Chondrocyte (in vitro differentiated cells): ENCODE data around the gene ICA1. TPM values are rescaled to one million over a fixed set of nuclear protein-coding genes. Genes with fewer than 3 reads are reported as not detected.

Experiments
- DNase-seq: peaks from one replicate; pipeline ENCODE4 v3.0.0; 2021; ENCODE audit warnings: mixed read lengths, low spot score
- H3K27ac Mint-ChIP-seq: one replicate; pipeline ENCODE4 v1.8.0; 2021; ENCODE audit warnings: mild to moderate bottlenecking, moderate library complexity, mixed read lengths; ENCODE audit not compliant: unreplicated experiment
- H3K27me3 Mint-ChIP-seq: 2 replicates; pipeline ENCODE4 v1.8.0; 2021; ENCODE audit warnings: low read depth, mixed read lengths
- H3K36me3 Mint-ChIP-seq: 2 replicates; pipeline ENCODE4 v1.8.0; 2021; ENCODE audit warnings: low read depth, mixed read lengths
- H3K4me1 Mint-ChIP-seq: 2 replicates; pipeline ENCODE4 v1.8.0; 2021; ENCODE audit warnings: low read depth, mild to moderate bottlenecking, mixed read lengths
- H3K4me3 Mint-ChIP-seq: one replicate; pipeline ENCODE4 v1.8.0; 2021; ENCODE audit warnings: mild to moderate bottlenecking, moderate library complexity, mixed read lengths; ENCODE audit not compliant: unreplicated experiment
- H3K9me3 Mint-ChIP-seq: 2 replicates; pipeline ENCODE4 v1.8.0; 2021; ENCODE audit warnings: low read depth, mixed read lengths
- CTCF ChIP-seq: fragments of 200-600 bp; sonication (generic); IDR thresholded peaks from 2 replicates; pipeline ENCODE4 v1.5.0; 2021; ENCODE audit warnings: antibody characterized with exemption, mild to moderate bottlenecking, moderate library complexity
- total RNA-seq: library from RNA; stranded (reverse); gene quantifications from 3 replicates; pipeline ENCODE4 v1.2.1, GENCODE V29; 2021

ICA1 gene
- total RNA-seq, 1 donor from 2014 or later: 5.0 TPM

- Mint-ChIP-seq H3K36me3 (no peaks in the 10 kb centered on the region), H3K27ac (no peak overlapping the region), H3K4me3 (no peak overlapping the region), H3K9me3 (no peaks in the 10 kb centered on the region), H3K4me1 (peaks cover 6% of the 10 kb centered on the region), H3K27me3 (no peaks in the 10 kb centered on the region)
- no peak for TF ChIP-seq CTCF
- no peak for DNase-seq
Observed at GRCh38 chr7:8205031-8205387, 57.0 kb downstream of the ICA1 start.

GRCh38 chr7:8204339-8205030 lies 57.5 kb downstream of the ICA1 start:
- TF ChIP-seq CTCF: no peak
- Mint-ChIP-seq H3K27me3 (no peaks in the 10 kb centered on the region), H3K4me1 (peaks cover 6% of the 10 kb centered on the region), H3K36me3 (no peaks in the 10 kb centered on the region), H3K9me3 (no peaks in the 10 kb centered on the region), H3K4me3 (no peak overlapping the region), H3K27ac (no peak overlapping the region)
- DNase-seq: no peak

- Mint-ChIP-seq H3K36me3 (no peaks in the 10 kb centered on the region), H3K4me1 (peaks cover 6% of the 10 kb centered on the region), H3K27me3 (no peaks in the 10 kb centered on the region), H3K9me3 (no peaks in the 10 kb centered on the region), H3K4me3 (no peak overlapping the region), H3K27ac (no peak overlapping the region)
- no peak for TF ChIP-seq CTCF
- DNase-seq: no peak
Observed at GRCh38 chr7:8201846-8202441, 60.0 kb downstream of the ICA1 start.

- no peaks in the 10 kb centered on the region for H3K27me3 Mint-ChIP-seq
- no peaks in the 10 kb centered on the region for H3K9me3 Mint-ChIP-seq
- no peak for DNase-seq
- H3K4me1 Mint-ChIP-seq: peaks cover 6% of the 10 kb centered on the region
- no peak for TF ChIP-seq CTCF
- H3K36me3 Mint-ChIP-seq: no peaks in the 10 kb centered on the region
- H3K4me3 Mint-ChIP-seq: no peak overlapping the region
- H3K27ac Mint-ChIP-seq: no peak overlapping the region
Observed at GRCh38 chr7:8200717-8201116, 61.2 kb downstream of the ICA1 start.

- no peaks in the 10 kb centered on the region for H3K36me3 Mint-ChIP-seq
- no peak overlapping the region for H3K27ac Mint-ChIP-seq
- H3K27me3 Mint-ChIP-seq: no peaks in the 10 kb centered on the region
- DNase-seq: no peak
- H3K4me3 Mint-ChIP-seq: no peak overlapping the region
- no peaks in the 10 kb centered on the region for H3K9me3 Mint-ChIP-seq
- peaks cover 6% of the 10 kb centered on the region for H3K4me1 Mint-ChIP-seq
- no peak for TF ChIP-seq CTCF
Observed at GRCh38 chr7:8200316-8200715, 61.7 kb downstream of the ICA1 start.
